AG09319 (cell line): ENCODE results near the gene SLC22A7.

Experiments used
- DNase-seq: peaks from one replicate; pipeline ENCODE4 v3.0.0-alpha.2; 2010; ENCODE audit warnings: low read depth; ENCODE audit errors: extremely low read depth
- CTCF ChIP-seq: IDR thresholded peaks from 2 replicates; pipeline ENCODE4 v1.5.1; 2011; ENCODE audit warnings: low read depth, mild to moderate bottlenecking, inconsistent platforms, low read length, moderate library complexity

SLC22A7 gene

GRCh38 chr6:43255408-43256054 is 42.5 kb upstream of the SLC22A7 start:
- no peak for TF ChIP-seq CTCF
- DNase-seq: no peak

DNA sequence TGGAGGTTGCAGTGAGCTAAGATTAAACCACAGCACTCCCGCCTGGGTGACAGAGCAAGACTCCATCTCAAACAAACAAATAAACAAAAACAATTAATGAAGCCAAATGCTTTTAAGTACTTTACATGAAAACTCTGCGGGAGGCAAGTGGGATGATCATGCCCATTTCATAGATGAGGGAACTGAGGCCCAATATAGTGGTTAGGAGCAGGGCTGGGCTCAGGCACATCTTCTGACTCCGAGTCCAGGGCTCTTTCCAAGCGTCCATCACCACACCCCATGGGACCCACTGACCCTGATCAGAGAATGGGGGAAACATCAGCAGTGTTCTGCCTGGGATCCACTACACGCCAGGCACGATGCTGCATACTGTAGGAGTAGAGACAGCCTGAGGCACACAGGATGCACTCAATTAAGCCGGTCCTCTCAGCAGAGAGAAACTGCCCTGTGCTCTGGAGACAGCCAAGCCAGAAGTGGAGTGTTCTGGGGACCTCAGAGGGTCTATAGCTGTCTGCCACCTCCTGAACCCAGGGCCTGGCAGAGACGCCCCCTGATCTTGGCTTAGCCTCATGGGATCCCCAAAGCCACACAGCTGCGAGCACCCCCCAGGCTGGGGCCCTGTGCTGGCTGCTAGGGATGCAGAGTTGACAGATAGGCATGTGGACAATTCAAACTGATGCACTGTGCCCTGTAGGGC is 41.2 kb upstream of the SLC22A7 start:
- no peak for TF ChIP-seq CTCF
- no peak for DNase-seq

GRCh38 chr6:43257367-43258145 is 40.5 kb upstream of the SLC22A7 start:
- DNase-seq: no peak

DNA sequence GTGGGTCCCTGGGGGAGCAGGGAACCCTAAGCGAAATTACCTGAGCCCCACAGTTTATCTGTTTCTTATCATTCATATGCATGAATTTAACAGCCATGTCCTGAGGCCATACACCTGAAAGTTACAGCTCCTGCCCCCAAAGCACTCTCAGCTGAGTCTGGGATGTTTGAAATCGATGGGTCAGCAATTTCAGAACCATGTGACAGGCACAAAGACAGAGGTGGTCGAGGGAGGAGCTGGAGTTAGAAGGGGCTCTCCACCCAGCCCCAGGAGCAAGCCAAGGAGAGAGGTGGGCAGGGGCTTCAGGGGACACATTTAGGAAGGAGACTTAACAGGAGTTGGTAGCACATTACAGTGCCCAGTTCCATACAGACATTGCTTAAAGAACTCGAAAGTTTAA is 39.9 kb upstream of the SLC22A7 start:
- no peak for TF ChIP-seq CTCF
- DNase-seq: no peak

More at GRCh38 chr6:43257367-43258145, 40.5 kb upstream of the SLC22A7 start:
- no peak for TF ChIP-seq CTCF

GRCh38 chr6:43258807-43259686 is 39.0 kb upstream of the SLC22A7 start:
- no peak for DNase-seq
- TF ChIP-seq CTCF: no peak

DNA sequence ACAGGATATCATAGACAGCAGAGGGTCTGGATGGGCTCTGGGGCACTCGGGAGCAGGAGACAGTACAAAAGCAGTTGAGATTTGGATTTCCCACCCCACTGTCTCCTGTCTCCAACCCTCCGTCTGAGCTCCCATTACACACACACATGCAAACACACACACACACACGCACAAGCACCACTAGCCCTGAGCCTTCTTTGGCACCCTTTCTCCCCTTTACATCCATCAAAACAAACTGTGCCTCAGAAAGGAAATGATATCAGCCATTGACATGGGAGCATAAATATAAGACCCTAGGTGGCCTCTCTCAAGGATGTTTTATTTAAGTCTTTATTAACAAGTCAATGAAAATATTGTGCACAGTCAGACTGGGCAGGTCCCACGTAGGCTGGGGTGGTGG is 37.3 kb upstream of the SLC22A7 start:
- no peak for DNase-seq
- TF ChIP-seq CTCF: no peak
